HCEC 1CT (cell line): Measurements from ENCODE around the gene ZNF556.
"Not testable (repeated sequence)": the region's sequence is repeated elsewhere in the genome, so short reads cannot be mapped to it uniquely, and the experiment has no call there.

Experiments
- DNase-seq: peaks from one replicate; pipeline ENCODE4 v3.0.0-alpha.2; 2017

Gene ZNF556

DNA sequence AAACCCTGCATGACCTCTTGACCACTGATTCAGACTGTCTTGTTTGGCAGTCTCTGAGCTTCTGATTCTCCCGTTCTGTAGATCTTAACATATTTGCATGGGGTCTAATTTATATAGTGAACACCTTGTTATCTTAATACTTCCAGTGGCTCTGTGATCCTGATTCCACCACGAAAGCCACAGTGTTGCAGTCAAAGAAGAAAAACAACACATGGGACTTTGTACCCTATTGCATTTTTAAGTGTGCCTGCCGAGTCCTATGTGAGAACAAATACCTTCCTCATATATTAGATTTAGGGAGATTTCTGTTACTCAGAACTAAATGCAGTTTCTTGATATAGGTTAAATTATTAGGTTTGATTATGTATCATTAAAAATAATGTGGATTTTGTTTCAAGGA, 12.3 kb upstream of the ZNF556 start:
- DNase-seq, result no peak

DNA sequence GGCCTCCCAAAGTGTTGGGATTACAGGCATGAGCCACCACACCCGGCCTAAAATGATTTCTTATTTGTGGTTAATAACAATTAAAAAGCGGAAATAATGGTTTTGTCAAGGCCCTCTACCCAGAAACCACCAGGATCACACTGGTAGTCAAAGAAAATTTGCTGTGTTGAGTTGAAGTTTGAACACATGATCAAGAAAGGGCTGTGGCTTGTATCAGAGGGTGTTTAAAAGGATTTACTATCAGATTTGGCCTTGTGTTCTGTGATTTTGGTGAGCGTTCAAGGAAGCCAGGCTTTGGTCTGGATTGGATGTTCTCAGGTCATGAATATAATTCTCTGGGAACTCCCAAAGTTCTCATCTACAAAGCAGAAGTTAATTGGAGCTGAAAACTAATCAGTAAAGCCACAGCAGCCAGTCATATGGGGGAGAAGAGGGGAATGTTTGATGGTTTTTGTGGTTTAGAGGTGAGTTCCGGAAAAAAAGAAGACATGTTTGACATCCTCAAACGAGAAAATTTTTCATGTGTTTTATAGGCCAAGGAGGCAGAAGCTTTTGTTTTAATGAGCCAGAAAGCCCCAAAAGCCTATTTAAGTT, 10.6 kb upstream of the ZNF556 start:
- no peak for DNase-seq

DNA sequence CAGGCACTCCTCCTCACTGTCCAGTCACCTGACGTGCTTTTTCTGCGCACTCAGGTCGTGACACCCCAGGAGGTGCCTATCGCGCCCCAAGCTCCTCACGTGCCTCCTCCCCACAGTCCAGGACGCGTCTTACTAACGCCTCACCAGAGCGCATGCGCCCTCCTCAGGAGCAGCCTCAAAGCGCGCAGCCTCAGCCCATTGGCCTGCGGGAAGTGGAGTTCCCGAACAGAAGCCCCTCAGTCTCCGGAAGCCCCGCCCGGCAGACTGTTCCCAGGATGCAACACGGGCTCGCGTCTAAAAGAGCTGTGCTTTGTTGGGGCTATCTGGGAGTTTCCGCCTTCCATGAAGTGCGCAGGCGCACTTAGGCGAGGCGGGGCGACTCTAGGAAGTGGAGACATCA, 8.3 kb upstream of the ZNF556 start:
- no peak for DNase-seq

DNA sequence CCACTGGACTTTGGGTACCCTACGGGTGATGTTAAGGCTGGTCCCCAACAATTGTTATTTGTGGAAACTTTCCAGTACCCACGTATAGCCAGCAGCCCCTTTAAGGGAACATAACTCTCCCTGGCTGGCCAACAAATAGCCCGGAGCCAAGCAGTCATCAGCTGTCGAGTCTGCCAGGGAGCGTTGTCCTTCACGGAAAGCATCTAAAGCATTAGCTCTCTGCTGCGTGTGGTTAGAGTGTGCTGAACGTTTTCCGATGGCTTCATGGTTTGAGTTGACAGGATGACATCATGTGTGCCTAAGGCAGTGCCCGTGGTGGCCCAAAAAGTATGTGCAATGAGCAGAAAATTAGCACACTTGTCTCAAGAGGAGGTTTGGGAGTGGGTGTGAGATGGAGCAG, 3.3 kb upstream of the ZNF556 start:
- no peak for DNase-seq

DNA sequence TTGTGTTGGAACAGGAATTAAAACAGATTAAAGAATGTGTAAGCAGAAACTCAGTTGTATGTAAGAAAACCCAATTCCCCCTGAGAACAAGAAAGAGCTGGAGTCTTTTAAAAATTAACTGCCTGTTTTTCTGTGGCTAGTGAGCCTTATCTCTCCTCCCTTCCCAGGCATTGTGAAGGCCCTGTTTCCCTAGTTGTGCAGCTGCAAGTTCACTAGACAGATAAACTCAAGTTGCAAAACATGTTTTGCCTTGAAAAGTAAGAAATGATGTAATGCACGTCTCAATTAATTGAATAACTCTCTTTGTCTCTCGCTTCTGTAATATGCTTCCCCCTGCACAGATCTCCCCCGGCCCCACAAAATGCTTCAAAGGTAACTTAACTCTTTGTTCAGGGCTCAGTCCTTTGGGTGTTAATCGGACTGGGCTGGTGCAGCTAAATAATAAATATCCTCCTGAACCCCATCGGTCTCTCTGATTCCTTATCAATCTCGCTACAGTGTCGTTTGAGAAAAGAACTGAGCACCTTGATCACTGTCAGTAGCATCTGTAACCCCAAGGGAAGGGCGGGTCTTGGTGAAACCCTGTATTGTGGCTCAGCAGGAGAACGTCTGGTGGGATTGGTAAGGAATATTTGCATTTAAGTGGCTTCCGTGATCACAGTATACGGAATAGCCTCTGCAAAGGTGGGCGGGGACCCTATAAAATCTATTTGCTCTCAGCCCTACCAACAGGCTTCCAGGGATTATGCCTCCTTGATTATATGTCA, 1.6 kb upstream of the ZNF556 start:
- no peak for DNase-seq

DNA sequence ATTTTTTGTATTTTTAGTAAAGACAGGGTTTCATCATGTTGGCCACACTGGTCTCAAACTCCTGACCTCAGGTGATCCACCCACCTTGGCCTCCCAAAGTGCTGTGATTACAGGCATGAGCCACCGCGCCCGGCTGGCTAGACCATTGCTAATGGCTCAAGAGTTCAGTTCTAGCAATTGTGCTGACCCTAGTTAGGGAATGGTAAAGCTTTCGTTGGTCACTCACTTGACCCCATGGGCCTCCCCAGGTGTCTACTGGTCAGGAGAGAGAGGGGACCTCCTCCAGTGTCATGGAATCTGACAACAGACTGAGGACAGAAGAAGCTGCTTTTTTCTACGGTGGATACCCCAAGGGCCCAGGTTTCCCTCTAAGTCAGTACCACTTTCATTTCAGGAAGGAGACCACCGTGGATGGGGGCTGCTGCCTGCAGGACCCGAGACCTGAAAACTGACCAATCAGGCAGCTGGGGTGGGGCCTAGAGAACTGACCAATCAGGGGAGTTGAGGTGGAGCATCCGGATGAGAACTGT, 575 bp upstream of the ZNF556 start:
- no peak for DNase-seq

DNA sequence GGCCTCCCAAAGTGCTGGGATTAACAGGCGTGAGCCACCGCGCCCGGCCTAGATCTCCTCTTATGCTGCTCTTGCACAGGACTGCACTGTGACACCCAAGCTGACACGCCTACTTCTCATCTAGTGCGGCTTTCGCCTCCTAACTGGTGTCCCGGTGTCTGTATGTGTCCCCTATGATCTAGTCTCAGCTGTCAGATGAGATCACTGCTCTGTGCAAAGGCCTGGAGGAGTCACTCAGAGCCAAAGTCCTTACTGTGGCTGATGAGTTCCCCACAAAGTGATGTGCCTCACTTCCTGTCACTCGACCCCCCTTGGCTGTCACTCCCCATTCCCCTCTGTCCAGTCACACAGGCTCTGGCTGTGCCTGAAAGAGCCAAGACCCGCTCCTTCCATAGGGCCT, 2.5 kb downstream of the ZNF556 start:
- no peak for DNase-seq

DNA sequence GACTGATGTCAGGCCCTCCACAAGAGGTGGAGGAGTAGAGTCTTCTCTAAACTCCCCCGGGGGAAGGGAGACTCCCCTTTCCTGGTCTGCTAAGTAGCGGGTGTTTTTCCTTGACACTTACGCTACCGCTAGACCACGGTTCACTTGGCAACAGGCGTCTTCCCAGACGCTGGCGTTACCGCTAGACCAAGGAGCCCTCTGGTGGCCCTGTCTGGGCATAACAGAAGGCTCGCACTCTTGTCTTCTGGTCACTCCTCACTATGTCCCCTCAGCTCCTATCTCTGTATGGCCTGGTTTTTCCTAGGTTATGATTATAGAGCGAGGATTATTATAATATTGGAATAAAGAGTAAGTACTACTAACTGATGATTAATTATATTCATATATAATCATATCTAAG, 5.0 kb downstream of the ZNF556 start:
- not testable (repeated sequence) for DNase-seq

DNA sequence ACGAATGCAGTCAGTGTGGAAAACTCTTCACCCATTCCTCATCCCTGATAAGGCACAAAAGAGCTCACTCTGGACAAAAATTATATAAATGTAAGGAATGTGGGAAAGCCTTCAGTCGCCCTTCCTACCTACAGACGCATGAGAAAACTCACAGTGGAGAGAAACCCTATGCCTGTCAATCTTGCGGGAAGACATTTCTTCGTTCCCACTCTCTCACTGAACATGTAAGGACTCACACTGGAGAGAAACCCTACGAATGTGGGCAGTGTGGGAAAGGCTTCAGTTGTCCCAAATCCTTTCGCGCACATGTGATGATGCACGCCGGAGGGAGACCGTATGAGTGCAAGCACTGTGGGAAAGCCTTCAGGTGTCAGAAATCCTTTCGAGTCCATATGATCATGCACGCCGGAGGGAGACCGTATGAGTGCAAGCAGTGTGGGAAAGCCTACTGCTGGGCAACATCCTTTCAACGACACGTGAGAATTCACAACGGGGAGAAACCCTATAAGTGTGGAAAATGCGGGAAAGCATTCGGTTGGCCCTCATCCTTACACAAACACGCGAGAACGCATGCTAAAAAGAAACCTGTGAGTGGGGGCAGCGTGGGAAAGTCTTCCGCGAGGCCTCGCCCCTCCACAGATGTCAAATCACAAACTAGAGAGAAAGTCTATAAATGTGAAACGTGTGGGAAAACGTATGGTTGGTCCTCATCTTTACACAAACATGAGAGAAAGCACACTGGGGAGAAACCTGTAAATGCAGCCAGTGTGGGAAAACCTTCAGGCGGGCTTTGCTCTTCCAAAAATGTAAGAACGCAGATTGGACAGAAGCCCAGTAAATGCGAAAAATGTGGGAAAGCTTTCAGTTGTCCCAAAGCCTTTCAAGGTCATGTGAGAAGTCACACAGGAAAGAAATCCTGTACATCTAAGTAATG, 10.5 kb downstream of the ZNF556 start:
- no peak for DNase-seq

DNA sequence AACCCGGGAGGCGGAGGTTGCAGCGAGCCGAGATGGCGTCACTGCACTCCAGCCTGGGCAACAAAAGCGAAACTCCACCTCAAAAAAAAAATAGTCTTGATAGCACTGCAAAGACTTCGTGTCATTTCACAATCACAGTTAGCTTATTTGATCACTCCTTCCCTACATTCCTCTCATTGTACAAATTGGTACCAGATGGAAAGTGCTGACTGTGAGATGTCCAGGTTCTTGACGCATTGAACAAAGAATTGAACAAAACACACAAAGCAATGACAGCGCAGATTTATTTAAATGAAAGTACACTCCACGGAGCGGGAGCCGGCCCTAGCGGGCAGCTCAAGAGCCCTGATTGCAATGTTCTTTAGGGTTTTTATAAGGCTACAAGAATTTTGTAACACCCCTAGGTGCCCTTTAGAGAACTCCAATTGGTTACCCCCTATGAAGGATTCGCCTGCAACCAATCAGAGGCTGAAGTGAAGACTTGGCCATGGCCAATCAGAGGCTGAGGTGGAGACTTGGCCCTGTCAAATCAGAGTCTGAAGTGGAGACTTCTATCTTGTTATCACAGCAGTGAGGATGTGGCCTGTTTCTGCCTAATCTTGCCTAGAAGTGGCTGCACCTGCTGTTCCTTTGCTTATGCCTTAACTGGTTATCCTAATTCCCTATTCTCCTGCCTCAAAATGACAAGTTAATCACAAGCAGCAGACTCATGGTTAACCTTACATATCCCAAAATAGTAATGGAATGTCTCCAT, 16.7 kb downstream of the ZNF556 start:
- no peak for DNase-seq

DNA sequence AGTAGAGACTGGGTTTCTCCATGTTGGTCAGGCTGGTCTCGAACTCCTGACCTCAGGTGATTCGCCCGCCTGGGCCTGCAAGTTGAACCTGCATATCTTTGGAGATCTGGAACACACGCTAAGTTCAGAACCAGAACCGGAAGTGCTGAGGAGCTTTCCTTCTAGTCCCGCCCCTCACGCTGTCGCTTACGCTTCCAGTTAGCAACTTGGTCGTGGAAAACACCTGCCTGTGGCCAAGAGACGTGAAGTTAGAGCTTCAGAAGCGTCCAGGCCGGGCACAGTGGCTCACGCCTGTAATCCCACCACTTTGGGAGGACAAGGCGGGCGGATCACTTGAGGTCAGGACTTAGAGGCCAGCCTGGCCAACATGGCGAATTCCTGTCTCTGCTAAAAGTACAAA, 18.6 kb downstream of the ZNF556 start:
- DNase-seq, result no peak

DNA sequence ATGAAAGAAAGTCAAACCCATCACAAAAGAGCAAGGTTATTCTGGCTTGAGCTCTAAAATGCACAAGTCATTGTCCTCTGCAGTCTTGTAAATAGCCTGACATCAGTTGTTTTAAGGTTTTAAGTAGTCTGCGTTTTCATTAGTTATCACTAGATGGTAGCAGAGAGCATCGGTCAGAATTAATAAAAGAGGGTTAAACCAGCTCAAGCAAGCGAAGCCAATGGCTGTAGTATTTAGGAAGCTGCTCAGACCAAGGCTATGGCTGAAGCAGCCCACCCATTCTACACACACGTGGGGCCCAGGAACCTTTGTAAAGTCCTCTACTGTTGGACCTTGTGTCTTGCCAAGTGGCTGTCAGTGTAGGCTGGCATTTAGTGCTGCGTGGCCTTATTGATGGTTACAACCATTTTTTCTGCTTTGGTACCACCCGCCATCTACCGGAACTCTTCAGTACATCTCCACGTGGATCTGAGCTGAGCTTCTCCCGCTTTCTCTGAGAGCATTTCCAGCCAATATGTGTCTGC, 20.3 kb downstream of the ZNF556 start:
- peak; percentile 34 for DNase-seq

DNA sequence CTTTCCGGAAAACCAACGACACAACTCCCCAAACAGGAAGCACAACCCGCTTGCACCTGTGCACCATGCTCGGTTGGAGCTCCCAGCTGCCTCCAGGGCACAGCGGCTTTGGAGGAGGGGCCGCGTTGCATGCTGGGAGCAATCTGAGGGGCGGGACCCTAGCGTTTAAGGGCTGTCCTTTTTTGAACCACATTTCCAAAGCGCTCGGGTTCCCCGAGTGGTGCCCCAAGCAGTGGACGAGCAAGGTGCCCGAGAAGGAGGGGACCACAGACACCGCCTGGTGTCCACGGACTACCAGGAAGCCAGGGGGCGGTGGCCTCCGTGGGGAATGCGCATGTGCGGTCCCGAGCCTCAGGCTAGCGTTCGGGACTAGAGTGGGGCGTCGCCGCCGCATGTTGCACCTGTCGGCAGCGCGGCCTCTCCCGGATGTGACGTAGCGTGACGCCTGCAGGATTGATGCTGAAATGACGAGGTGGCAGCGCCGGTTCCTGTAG, 21.6 kb downstream of the ZNF556 start:
- DNase-seq, result no peak

DNA sequence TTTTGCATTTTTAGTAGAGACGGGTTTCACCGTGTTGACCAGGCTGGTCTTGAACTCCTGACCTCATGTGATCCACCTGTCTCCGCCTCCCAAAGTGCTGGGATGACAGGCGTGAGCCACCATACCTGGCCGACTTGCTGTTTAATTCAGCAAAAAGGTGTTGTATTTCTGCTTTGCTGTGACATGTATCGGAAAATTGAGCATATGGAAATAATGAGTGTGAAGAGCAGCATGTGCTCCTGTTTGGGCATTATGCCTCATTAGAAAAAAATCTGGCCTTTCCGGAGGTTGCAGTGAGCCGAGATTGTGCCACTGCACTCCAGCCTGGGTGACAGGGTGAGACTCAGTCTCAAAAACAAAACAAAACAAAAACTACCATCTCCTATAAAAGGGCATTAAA, 23.4 kb downstream of the ZNF556 start:
- DNase-seq, result not testable (repeated sequence)

DNA sequence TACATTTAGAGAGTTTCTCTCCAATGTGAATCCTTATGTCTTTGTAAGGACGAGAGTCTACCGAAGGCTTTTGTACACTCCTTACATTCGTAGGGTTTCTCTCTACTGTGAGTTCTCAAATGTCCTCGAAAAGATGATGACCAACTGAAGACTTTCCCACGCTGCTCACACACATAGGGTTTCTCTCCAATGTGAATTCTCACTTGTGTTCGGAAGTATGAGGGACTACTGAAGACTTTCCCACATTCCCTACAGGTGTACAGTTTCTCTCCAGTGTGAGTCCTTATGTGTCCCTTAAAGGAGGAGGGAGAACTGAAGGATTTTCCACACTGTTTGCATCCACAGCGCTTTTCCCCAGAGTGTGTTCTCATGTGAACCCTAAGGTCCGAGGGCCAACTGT, 29.6 kb downstream of the ZNF556 start:
- no peak for DNase-seq

DNA sequence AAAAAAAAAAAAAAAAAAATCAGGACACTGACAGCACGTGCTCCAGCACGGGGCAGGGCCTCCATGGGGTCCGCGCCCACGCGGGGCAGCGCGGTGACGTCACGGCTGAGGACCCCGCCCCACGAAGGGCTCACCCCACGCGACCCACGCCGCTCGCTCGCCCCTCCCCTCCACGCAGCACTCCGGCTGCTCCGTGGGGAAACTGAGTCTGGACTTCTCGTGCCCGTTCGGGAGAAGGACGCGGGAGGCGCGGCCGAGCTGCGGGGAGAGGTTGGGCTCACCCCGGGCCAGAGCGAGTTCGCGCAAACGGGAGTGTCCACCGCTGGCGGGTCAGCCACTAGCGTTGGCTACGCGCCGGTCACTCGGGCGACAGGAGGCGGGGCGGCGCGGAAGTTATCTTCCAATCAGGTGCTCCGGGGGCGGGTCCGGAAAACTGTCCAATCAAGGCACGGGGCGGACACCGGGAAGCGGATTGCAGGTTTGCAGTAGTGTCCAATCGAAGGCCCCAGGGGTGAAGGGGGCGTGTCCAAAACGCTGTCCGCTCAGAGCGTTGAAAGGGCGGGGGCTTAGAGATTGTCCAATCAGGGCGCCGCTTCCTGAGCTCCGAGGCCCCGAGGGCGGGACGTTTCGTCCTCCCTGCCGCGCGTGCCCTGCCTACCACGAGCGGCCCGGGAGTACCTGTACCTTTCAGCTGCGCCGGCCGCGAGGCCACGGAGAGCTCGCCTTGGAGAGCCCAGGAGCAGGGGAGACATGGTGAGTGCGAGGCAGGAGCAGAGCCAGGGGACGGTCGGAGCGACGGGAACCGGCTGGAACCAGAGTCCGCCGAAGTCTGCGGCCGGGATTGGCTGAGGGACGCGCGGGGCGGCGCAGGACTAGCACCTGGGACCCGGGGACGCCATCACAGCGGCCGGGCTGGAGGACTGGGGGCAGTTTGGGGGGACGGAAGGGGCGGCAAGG, 33.4 kb downstream of the ZNF556 start, which contains the start of gene ZNF57:
Gene ZNF57 (plus strand): TSS at position 633 of the 957 bp plus-strand sequence. CDS start 118 bp downstream, at position 751.
- peak; percentile 76 for DNase-seq

DNA sequence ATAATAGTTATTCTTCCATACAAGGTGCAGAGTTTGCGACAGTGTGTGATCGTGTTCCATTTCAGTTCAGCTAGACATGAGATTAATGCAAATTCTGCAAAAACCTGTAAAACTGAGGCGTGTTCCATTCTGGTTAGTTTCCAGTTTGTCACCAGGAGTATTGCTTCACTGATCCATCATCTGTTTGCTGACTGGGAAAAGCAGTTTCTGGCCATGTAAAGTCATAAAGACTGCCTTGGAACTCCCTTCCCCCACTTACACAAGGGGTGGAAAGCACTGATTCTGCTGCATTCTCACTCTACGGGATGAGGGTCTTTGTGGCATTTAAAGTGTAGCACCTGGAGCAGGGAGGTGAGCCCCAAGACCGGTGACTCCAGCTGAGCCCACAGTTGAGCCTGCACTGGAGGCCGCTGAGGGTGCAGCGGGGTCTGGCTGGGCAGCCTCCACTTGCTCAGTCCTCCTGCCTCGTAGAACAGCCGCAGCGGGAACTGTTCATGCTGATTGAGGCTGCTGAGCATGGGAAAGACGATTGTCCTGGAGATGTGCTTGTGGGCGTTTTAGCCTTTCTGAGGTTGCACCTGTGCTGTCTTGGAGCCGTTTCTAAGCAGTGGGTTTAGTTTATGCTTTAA, 35.6 kb downstream of the ZNF556 start:
- no peak for DNase-seq

DNA sequence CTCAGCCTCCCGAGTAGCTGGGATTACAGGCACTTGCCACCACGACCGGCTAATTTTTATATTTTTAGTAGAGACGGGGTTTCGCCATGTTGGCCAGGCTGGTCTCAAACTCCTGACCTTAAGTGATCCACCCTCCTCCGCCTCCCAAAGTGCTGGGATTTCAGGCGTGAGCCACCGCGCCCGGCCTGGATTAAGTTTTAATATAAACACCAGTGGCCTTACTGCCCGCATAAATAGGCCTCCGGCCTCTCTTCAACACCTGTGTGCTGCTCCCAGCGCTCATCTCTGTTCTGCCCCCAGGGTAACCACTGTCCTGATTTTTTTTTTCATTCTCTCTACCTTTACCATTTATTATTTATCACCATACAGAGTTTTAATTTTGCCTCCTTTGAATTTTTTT, 36.2 kb downstream of the ZNF556 start:
- DNase-seq, result not testable (repeated sequence)

DNA sequence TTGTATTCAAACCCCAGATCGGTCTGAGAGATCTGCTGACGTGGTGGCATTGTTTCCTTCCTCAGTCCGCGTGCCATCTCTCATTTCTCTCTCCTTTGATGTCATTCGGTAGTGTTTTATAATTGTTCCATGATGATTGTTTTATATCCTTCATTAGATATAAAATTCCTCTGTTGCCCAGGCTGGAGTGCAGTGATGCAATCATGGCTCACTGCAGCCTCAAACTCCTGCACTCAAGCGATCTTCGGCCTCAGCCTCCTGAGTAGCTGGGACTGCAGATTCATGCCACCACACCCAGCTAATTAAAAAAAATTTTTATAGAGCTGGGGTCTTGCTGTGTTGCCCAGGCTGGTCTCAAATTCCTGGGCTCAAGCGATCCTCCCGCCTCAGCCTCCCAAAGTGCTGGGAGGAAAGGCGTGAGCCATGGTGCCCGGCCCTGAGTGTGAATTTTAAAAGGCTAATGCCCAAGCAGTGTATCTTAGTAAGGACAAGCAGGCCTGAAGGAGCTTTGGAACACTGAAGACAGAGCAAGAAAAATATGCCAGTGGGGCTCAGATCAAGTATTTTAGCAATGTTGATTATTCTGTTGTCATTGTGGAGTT, 38.9 kb downstream of the ZNF556 start:
- DNase-seq, result no peak

DNA sequence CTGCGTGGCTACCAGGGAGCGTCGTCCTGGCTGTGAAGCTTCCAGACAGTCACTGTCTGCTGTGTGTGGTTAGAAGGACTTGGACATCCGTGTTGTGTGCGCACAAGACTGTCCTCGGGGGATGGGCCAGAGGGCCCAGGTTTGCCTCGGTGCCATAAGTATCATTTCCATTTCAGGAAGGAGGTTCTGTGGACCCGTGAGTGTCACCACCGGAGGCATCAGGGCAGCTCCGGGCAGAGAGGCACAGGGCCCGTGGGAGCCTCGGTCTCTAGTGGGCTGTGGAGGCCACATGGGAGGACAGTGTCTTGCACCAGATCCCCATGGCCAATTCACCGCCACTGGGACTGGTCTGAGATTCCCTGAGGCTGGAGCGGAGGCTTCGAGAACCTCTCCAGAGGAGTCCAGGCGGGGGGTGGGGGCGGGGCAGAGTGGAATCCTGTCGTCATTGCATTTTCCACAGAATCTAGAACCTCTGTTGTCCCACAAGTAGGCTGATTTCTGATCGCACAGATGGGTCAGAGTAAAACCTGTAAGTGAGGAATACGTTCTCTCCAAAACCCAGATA, 39.6 kb downstream of the ZNF556 start:
- DNase-seq, result no peak
